Astrocyte (in vitro differentiated cells and primary cell): ENCODE results near the gene PSMA7. TPM values are rescaled to one million over a fixed set of nuclear protein-coding genes. Genes with fewer than 3 reads are reported as not detected.

Source experiments
- DNase-seq: peaks from one replicate; pipeline ENCODE4 v3.0.0-alpha.2; 2010; ENCODE audit warnings: low read depth
- FAIRE-seq: peaks from 2 replicates; lab custom pipeline; 2011; peaks lifted over from hg19 to GRCh38; lab: Jason Lieb, UNC
- H2AFZ ChIP-seq: 2 replicates; pipeline ENCODE4 v1.6.0; 2012; ENCODE audit warnings: low read depth, low read length, inconsistent platforms
- H3K27ac ChIP-seq: 2 replicates; pipeline ENCODE4 v1.5.1; 2011; ENCODE audit warnings: low read depth, low read length, inconsistent platforms
- H3K27me3 ChIP-seq: 2 replicates; pipeline ENCODE4 v1.6.0; 2011; ENCODE audit warnings: low read length, inconsistent platforms; ENCODE audit not compliant: insufficient read depth
- H3K36me3 ChIP-seq: 2 replicates; pipeline ENCODE4 v1.5.1; 2011; ENCODE audit warnings: low read length, inconsistent platforms; ENCODE audit not compliant: insufficient read depth
- H3K4me1 ChIP-seq: 2 replicates; pipeline ENCODE4 v1.5.1; 2011; ENCODE audit warnings: low read length, inconsistent platforms; ENCODE audit not compliant: insufficient read depth
- H3K4me2 ChIP-seq: 2 replicates; pipeline ENCODE4 v1.6.0; 2012; ENCODE audit warnings: low read length, inconsistent platforms
- H3K4me3 ChIP-seq: 2 replicates; pipeline ENCODE4 v1.5.1; 2011; ENCODE audit warnings: low read depth, mild to moderate bottlenecking, low read length, inconsistent platforms; ENCODE audit not compliant: insufficient read depth
- H3K79me2 ChIP-seq: 2 replicates; pipeline ENCODE4 v1.6.0; 2012; ENCODE audit warnings: mild to moderate bottlenecking, low read length, inconsistent platforms; ENCODE audit not compliant: insufficient read depth
- H3K9ac ChIP-seq: 2 replicates; pipeline ENCODE4 v1.6.0; 2012; ENCODE audit warnings: mild to moderate bottlenecking, low read length, inconsistent platforms
- H3K9me3 ChIP-seq: 2 replicates; pipeline ENCODE4 v1.5.1; 2012; ENCODE audit warnings: low read depth, mild to moderate bottlenecking, low read length, inconsistent platforms; ENCODE audit not compliant: insufficient read depth
- H4K20me1 ChIP-seq: 2 replicates; pipeline ENCODE4 v1.6.0; 2012; ENCODE audit warnings: low read length, inconsistent platforms; ENCODE audit not compliant: insufficient read depth
- H3K27ac Mint-ChIP-seq: one replicate; pipeline ENCODE4 v1.8.0; 2021; ENCODE audit warnings: mild to moderate bottlenecking, mixed read lengths; ENCODE audit not compliant: unreplicated experiment
- H3K27me3 Mint-ChIP-seq: one replicate; pipeline ENCODE4 v1.8.0; 2021; ENCODE audit warnings: low read depth, mixed read lengths; ENCODE audit not compliant: unreplicated experiment
- H3K36me3 Mint-ChIP-seq: one replicate; pipeline ENCODE4 v1.8.0; 2021; ENCODE audit warnings: low read depth, mixed read lengths; ENCODE audit not compliant: unreplicated experiment
- H3K4me1 Mint-ChIP-seq: one replicate; pipeline ENCODE4 v1.8.0; 2021; ENCODE audit warnings: low read depth, mixed read lengths; ENCODE audit not compliant: unreplicated experiment
- H3K4me3 Mint-ChIP-seq: one replicate; pipeline ENCODE4 v1.8.0; 2021; ENCODE audit warnings: mild to moderate bottlenecking, moderate library complexity, mixed read lengths; ENCODE audit not compliant: unreplicated experiment
- H3K9me3 Mint-ChIP-seq: one replicate; pipeline ENCODE4 v1.8.0; 2021; ENCODE audit warnings: mild to moderate bottlenecking, mixed read lengths; ENCODE audit not compliant: unreplicated experiment
- CTCF ChIP-seq: IDR thresholded peaks from 2 replicates; pipeline ENCODE4 v1.5.1; 2011; ENCODE audit warnings: low read depth, mild to moderate bottlenecking, inconsistent platforms, low read length, moderate library complexity; ENCODE audit not compliant: insufficient read depth
- EZH2 ChIP-seq: IDR thresholded peaks from 2 replicates; pipeline ENCODE4 v1.6.1; 2012; ENCODE audit warnings: mild to moderate bottlenecking, low read length, inconsistent platforms; ENCODE audit not compliant: insufficient read depth
- total RNA-seq: library from RNA; stranded (reverse); gene quantifications from 2 replicates; pipeline ENCODE4 v1.2.1, GENCODE V29; 2021

PSMA7 gene
- total RNA-seq, 1 donor from 2014 or later: 324 TPM

GRCh38 chr20:62088258-62089127 is 54.7 kb downstream of the PSMA7 start:
- Histone ChIP-seq H3K4me3 (no peak overlapping the region), H3K4me1 (peaks cover 4% of the 10 kb centered on the region), H3K9me3 (no peaks in the 10 kb centered on the region), H3K27me3 (peaks cover 4% of the 10 kb centered on the region), H3K36me3 (no peaks in the 10 kb centered on the region), H3K79me2 (no peaks in the 10 kb centered on the region), H2AFZ (no peak overlapping the region), H3K27ac (no peak overlapping the region), H3K4me2 (peak overlapping the region; percentile 12), H3K9ac (no peak overlapping the region), H4K20me1 (no peaks in the 10 kb centered on the region)
- no peak for FAIRE-seq
- Mint-ChIP-seq H3K27me3 (peaks cover 10% of the 10 kb centered on the region), H3K9me3 (peaks cover 5% of the 10 kb centered on the region), H3K36me3 (no peaks in the 10 kb centered on the region), H3K4me3 (no peak overlapping the region), H3K27ac (no peak overlapping the region), H3K4me1 (no peaks in the 10 kb centered on the region)
- peak; percentile 87 for DNase-seq
- TF ChIP-seq CTCF (no peak), EZH2 (no peak)

GRCh38 chr20:62087632-62088031 is 55.6 kb downstream of the PSMA7 start:
- Histone ChIP-seq H3K4me2 (no peak overlapping the region), H3K9me3 (no peaks in the 10 kb centered on the region), H3K79me2 (no peaks in the 10 kb centered on the region), H3K4me1 (peaks cover 4% of the 10 kb centered on the region), H3K36me3 (no peaks in the 10 kb centered on the region), H2AFZ (no peak overlapping the region), H3K4me3 (no peak overlapping the region), H4K20me1 (no peaks in the 10 kb centered on the region), H3K27me3 (peaks cover 6% of the 10 kb centered on the region), H3K9ac (no peak overlapping the region), H3K27ac (no peak overlapping the region)
- DNase-seq (no peak), FAIRE-seq (no peak)
- Mint-ChIP-seq H3K9me3 (peaks cover 3% of the 10 kb centered on the region), H3K27me3 (peaks cover 14% of the 10 kb centered on the region), H3K4me3 (no peak overlapping the region), H3K36me3 (no peaks in the 10 kb centered on the region), H3K27ac (no peak overlapping the region), H3K4me1 (no peaks in the 10 kb centered on the region)
- TF ChIP-seq EZH2: no peak
- no peak for TF ChIP-seq CTCF

GRCh38 chr20:62087227-62087626 is 56.0 kb downstream of the PSMA7 start:
- H3K79me2 ChIP-seq: no peaks in the 10 kb centered on the region
- H3K9ac ChIP-seq: no peak overlapping the region
- TF ChIP-seq EZH2: no peak
- no peaks in the 10 kb centered on the region for H4K20me1 ChIP-seq
- FAIRE-seq: no peak
- H3K27ac ChIP-seq: no peak overlapping the region
- no peaks in the 10 kb centered on the region for H3K36me3 ChIP-seq
- peaks cover 2% of the 10 kb centered on the region for H3K9me3 Mint-ChIP-seq
- no peak overlapping the region for H3K4me3 Mint-ChIP-seq
- H3K4me1 Mint-ChIP-seq: no peaks in the 10 kb centered on the region
- peaks cover 4% of the 10 kb centered on the region for H3K4me1 ChIP-seq
- H3K27me3 ChIP-seq: peaks cover 6% of the 10 kb centered on the region
- H3K27ac Mint-ChIP-seq: no peak overlapping the region
- no peak for DNase-seq
- no peak overlapping the region for H2AFZ ChIP-seq
- H3K4me3 ChIP-seq: no peak overlapping the region
- no peak overlapping the region for H3K4me2 ChIP-seq
- peaks cover 16% of the 10 kb centered on the region for H3K27me3 Mint-ChIP-seq
- H3K36me3 Mint-ChIP-seq: no peaks in the 10 kb centered on the region
- no peaks in the 10 kb centered on the region for H3K9me3 ChIP-seq

Other genes starting within 250 kb of the PSMA7 start
- 11.8 and 12.6 TPM in 2 replicates for gene TAF4, start 77.5 kb downstream of the PSMA7 start, total RNA-seq
- 24.9 and 27.1 TPM in 2 replicates for gene LSM14B, start 20.9 kb downstream of the PSMA7 start, total RNA-seq
- 13.2 and 16.3 TPM in 2 replicates for gene SS18L1, start 375 bp upstream of the PSMA7 start, total RNA-seq
- 26.6 and 31.5 TPM in 2 replicates for gene MTG2, start 39.6 kb upstream of the PSMA7 start, total RNA-seq
- 0.07 TPM in 1 of 2 replicates, not detected in the other for gene HRH3, start 76.9 kb upstream of the PSMA7 start, total RNA-seq
- gene OSBPL2, start 95.1 kb upstream of the PSMA7 start, total RNA-seq: 55.8 and 60.3 TPM in 2 replicates
- 123 and 125 TPM in 2 replicates for gene ADRM1, start 159.6 kb upstream of the PSMA7 start, total RNA-seq
- 285 and 350 TPM in 2 replicates for gene LAMA5, start 223.9 kb upstream of the PSMA7 start, total RNA-seq
- gene RPS21, start 243.7 kb upstream of the PSMA7 start, total RNA-seq: 1,126 and 1,251 TPM in 2 replicates